HG03571 (cell line): ENCODE data around the gene OPN1SW.

Experiments
- ATAC-seq: cut with Tn5 transposase; IDR thresholded peaks from one replicate; pipeline ENCODE4 v1.9.1; 2021; ENCODE audit not compliant: unreplicated experiment

The OPN1SW gene

DNA sequence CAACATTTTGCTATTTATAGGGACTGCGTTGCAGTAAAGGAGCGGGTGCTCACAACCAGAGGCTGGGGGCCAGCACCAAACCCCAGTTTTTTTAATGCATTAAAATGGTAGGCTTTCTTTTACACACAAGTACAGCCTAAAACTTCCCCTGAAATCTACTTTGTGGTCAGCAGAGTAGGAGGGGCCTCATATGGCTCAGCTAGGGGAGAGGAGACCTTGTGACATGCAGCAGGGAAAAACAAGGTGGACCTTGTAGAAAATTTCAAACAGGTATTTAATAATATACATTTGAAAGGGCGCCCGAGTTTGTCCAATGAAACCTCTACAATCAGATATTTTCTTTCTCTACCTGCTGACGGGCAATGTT is 17.6 kb upstream of the OPN1SW start:
- ATAC-seq: no peak

DNA sequence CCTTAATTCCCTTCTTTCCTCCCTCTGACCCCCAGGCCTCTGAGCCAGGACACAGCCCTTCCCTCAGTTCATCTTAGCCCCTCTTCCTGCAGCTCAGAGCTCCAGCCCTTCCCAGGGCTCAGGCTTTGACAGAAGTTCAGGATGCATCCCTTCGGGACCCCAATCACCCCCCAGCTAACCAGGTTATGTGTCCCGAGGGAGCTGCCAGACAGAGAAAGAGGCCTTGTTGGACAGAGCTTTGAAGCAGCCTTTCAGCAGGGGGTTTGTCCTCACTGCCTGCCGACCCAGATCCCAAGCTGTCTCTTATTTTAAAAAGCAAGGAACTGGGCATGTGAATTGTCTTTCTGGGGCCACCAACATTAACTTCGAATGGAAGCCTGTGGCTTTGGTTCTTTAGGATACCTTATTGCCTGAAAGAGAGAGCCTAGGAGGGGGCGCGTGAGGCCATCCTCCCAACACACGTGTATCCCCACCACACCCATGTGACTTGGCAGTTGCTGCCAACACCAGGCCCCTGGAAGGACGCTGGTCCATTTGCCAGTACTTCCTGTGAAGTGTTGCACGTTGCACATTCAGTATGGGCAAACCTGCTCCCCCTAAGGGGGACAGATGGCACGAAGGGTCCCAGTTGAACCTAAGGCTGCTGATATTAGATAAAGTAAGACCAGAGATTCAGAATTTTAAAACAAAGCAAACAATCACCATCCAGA is 17.0 kb upstream of the OPN1SW start:
- no peak for ATAC-seq

DNA sequence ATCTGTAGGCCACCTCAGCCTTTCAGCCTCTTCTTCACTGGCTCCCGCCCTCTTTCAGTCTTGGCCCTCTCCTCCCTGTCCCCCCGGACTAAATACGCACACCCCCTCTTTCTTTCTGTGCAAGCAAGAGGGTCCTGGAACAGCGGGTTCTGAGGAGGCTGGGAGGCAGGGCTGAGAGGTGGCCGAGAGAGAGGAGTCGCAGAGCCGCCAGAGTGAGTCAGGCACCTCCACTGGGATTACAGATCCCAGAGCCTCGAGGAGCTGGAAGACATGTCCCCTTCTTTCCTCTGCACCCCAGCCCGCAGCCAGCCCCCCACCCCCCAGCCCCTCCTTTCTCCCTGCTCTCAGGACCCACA is 16.4 kb upstream of the OPN1SW start:
- ATAC-seq: no peak

DNA sequence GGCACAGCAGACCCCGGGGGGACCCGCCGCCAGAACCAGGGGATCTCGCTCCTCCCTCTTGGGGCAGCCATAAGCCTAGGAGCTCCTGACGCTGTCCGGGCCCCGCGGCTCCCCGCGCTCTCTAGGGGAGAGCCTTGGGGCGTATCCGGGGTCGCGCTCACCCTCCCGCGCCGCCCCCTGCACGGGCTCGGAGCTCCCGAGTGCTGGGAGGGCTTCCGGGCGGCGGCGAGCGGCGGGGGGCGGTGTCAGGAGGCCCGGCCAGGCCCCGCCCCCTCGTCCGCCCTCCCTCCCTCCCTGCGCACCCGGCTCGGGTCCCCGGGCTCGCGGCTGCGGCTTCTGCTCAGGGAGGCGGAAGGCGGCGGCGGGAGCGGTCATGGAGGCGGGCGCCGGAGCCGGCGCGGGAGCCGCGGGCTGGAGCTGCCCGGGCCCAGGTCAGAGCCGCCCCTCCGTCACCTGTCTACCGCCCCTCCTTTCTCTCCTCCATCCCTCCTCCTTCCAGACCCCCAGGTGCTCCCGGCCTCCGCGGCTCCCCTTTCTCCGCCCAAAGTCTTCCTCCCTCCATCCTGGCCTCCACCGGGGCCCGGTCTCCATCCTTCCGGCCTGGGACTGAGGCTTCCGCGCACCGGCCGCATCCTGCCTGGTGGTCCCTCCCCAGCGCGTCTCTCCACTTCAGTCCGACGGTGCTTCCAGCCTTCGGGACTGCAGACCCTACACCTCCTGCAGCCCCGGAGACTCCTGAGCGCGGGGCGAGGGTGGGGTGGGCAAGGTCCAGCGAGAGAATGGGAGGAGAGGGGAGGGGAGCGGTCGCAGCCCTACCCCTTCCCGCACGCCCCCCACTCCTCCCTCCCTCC is 15.8 kb upstream of the OPN1SW start, which contains the start of gene CCDC136:
Gene CCDC136 (plus strand): TSS at position 848 of the 851 bp plus-strand sequence. CDS start 444 bp downstream, outside the sequence.
- peak; percentile 80 for ATAC-seq

DNA sequence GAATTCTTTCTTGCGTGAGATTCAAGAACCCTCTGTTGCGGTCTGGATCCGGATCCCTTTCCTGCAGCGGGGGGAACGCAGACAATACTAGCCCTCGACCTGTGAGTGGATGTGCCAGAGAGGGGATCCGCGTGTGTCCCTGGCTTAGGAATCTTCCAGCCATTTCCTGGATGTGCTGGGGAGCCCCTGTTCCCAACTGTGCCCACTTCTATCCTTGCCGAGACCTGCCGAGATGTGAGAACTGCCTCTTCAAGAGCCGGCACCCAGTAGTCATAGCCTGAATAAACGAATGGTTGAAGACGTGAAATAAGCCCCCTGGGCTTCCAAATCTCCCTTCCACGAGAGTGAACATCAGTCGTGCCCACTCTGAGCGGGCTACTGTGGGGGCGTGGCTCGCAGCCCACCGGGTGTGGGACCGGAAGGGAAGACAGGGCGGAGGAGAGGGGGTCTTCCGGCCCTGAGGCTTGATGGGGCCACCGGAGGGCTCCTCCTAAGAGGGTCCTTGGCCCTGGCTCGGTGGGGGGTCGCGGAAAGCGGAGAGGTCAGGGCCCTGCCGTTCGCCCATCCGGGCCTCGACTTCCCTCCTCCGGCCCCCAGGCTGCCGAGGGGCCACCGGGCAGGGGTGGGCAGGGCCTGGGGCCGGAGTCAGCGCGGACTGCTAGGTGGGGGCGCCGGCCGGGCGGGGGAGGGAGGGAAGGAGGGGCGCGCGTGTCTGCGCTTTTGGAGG is 14.9 kb upstream of the OPN1SW start:
- ATAC-seq: no peak

DNA sequence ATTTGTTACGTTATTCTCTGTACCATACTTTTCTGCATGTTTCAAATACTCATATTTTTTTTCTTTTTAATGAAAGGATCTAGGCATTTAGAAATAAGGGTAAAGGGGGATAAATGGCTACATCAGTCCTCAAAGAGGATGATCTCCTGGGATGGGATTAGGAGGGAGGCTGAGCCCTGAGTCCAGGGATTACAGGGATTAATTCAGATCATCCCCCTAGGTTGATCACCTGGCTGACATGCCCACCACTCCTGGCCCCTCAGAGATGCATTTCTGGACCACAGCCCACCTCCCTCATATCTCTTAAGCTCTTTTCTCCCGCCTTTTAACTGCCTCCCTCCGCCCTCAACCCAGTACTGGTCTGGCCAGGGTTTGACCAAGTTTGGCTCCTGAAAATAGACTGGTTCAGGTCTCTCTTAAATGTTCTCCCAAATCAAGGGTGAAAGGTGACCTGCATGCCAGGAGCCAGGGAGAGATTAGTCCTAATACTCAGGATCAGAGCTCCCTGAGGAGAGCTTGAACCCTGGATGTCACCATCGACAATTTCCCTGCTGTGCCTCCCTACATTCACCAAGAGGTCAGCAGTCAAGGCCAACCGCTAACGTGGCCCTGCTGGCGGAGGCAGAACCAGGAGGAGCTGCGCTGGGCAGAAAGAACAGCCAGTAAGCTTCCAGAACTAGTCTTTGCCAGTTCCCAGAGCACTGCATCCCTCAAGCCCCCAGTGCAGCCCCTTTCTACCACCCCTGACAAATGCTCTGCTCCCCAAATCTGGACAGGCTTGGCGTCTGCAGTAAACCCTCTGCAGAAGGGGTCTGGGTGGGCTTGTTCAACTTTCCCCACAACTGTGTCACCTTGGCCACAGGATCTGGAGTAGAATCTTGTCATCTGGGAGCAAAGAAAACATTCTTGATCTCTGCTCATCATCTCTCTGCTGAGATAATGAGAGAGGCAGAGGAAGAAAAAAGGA is 13.1 kb upstream of the OPN1SW start:
- ATAC-seq: no peak

DNA sequence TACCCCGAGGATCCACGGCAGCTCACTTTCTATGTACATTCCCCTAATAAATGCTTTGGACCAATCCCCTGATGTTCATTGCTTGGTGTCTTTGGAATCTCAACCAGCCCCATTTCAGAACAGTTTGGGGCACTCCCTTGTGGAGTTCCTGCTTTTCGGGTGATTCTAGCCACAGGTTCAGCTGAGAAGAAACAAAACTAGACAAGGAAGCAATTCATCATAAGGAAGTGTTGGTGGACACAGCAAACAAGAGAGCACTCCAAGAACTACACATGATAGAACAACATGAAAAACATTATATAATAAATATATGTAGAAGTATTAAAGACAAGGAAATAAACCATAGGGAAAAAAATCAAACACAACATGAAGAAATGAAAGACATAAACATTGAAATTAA is 10.1 kb upstream of the OPN1SW start:
- no peak for ATAC-seq

DNA sequence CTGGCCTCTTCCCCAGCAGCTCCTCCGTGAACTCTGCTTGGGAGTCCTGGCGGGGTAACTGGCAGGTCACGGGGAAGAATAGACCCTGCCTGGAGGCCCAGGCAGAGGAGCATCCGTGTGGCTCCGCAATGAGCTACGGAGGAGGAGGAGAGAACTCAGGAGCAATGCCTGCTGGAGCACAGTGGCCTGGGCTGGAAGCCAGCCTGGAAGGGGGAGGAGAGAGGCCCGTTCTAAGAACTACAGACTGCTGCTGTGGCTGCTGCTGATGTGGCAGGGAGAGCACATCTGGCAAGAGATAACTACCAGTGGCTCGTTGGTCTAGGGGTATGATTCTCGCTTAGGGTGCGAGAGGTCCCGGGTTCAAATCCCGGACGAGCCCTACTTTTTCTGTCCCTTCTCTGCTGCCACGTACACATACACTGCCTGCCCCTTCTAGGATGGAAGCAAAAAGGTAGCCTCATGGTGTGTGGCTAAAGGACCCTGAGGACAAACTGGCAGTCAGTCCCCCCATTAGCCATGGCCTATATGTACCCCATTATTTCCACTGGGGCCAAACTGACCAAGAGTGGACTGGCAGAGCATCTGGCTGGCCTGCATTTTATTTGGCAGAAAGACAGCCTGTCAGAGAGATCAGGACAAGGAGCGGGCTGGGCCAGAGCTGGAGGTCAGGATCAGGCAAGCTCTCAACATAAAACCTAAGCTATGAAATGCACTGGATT is 7.7 kb upstream of the OPN1SW start:
- ATAC-seq: no peak

DNA sequence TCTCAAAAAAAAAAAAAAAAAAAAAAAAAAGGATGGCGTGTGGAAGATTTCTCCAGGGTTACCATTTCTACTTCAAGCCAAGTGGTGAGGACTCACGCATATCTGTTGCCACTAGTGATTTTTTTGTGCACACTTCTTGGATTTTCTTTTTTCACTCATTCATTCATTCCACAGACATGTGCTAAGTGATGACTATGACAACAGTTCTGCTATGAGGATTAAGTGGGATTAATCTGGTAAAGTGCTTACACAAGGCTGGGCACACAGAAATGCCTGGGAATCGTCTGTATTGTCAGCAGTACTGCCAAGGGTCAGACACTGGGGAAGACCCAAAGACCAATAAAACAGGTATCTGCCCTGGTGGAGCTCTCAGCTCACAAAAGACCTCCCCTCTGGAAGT is 6.3 kb upstream of the OPN1SW start:
- no peak for ATAC-seq

DNA sequence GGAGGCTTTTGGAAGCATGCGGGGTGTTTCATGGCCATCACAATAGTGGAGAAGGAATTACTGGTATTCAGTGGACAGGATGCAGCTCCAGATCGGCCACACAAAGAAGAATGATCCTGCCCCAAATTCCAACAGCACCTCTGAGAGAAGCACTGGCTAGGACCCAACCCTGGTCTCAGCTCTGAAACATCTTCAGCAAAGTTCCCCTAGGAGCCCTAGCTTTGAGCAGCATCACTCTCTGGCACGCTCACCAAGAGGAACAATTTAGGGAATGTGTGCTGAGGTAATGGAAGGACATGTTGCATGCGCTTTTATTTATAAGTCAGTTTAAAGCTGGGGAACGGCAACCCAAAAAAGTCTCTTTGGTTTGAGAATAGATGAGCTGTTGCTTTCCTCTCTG is 5.5 kb upstream of the OPN1SW start:
- ATAC-seq: no peak

DNA sequence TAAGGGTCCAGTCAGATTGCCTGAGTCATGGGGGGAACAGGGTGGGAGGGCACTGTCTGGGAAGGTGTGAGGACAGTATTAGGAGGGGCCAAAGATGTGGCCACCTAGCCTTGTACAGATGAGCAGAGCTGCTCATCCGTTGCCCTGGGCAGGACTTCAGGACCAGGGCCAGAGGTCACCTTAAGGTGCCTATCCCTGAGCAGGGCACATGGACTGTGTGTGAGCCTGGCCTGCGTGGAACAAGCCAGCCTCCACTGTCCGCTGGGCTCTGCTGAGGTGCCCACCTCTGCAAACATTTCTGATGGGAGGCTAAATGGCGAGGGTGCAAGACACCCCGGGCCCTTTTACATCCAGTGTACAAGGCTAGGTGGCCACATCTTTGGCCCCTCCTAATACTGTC is 3.4 kb upstream of the OPN1SW start:
- no peak for ATAC-seq

DNA sequence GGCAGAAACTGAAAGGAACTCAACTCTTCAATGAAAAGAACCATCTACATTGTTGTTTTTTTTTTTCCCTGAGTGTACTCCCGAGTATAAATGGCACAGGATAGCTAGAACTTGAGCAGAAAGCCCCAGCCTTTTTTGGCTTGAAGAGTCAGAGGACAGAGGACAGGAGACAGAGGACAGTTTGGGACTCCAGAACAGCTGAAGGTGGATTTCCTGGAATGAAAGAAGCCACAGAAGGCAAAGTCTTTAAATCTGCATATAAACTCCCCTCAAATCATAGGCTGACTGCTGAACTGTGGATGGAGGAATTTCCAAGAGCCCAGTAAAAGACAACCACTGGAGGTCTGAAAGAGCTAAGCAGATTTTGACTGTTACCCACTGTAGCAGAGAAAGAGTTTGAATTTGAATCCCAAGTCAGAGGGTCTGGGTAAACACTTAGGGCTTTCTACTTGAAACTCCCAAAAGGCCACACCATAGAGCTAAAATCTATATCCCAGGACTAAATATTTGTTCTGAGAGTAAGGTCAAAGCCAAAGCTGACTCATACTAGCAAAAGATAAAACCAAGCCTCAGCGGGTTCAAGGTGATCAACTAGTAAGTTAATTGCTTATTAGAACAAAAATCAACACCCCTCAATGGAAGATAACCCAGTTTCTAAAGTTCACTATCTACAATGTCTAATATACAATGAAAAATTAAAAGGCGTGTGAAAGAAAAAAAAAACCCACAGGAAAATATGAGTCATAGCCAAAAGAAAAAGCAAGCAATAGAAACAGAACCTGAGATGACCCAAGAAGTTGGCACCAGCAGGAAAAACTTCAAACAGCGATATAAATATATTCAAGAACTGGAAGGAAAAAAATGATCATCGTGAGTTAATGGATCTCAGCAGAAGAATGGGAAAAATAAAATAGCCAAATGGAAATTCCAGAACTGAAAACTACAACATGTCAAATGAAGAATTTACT is 1.8 kb upstream of the OPN1SW start:
- no peak for ATAC-seq

DNA sequence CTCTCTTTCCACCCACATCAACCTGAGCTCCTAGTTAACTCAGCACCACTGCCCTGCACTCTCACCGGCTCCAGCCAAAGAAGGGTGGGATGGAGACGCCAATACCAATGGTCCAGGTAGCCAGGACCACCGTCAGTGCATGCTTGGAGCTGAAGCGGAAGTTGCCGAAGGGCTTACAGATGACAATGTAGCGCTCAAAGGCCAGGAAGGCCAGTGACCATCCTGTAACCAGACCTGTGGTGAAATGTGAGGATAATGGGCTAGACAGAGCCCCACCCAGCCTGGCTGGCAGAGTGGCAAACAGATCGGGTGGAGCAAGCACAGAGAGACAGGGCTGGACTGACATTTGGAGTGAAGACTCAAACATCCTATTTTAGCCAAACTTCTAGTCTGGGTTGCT is 673 bp downstream of the OPN1SW start:
- no peak for ATAC-seq

DNA sequence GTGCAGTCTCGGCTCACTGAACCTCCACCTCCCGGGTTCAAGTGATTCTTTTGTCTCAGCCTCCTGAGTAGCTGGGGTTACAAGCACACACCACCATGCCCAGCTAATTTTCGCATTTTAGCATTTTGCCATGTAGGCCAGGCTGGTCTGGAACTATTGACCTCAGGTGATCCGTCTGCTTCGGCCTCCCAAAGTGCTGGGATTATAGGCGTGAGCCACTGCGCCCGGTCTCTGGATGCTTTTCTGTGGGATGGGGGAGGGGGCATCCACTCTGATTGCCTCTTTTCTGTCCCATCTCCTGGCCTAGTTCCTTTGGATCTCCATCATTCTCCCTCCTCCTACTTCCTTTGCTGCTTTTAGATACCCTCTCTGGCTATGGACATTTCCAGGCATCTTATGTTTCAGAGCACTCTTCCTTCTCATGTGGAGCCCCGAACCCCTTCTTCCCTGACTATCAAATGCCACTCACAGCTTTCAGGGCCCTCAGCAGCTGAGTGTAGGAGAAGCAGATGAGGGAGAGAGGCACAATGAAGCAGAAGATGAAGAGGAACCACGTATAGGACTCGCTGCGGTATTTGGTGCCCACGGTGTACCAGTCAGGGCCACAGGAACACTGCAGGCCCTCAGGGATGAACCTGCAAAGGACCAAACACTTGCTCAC is 1.4 kb downstream of the OPN1SW start:
- no peak for ATAC-seq

DNA sequence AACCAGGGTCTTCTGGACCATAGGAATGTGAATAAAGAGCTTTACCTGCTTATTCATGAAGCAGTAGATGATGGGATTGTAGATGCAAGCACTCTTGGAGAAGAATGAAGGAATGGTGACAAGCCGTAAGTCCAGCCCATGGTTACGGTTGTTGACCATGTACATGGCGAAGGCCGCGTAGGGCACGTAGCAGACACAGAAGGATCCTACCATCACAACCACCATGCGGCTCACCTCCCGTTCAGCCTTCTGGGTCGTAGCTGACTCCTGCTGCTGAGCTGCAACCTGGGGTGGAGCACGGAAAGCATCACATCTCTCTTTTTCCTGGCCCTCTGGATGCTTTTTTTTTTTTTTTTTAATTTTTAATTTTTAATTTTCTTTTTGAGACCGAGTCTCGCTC is 2.0 kb downstream of the OPN1SW start:
- ATAC-seq: no peak

DNA sequence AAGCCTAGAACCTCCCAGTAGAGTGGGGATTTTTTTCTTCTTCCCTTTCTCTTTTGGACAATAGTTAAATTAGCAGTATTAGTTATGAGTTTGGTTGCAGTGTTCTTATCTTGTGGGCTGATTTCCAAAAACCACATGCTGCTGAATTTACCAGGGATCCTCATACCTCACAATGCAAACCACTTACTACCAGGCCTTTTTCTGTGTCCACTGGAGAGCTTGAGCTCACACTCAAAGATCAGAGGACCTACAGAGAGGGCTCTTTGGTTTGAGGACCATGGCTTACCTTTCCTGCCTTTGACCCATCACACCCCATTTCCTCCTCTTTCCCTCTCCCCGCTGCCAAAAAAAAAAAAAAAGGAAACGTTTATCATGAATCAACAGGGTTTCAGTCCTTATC is 5.4 kb downstream of the OPN1SW start:
- no peak for ATAC-seq

DNA sequence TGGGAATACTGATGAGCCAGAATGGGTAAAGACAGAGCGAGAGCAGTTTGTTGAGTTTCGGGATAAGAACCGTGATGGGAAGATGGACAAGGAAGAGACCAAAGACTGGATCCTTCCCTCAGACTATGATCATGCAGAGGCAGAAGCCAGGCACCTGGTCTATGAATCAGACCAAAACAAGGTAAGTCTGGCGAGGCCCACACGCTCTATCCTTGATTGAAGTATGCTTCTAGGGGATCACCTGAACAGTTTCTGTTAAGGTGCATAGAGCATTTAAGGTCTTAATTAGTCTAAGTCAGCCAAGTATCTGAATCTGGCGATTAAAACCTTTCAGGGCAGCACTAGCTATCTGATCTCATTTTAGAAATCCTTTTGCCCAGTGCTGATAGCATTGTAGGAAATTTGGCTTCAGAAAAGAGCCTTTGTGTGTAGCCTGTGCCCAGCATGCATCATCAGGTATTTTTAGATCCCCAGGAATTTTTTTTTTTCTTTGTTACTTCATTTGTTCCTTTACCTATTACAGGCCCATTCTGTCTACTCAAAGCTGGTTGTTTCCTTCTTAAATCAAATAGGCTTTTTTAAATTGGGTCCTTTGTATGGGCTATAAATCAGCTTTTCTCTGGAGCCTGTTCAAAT is 8.0 kb downstream of the OPN1SW start:
- no peak for ATAC-seq

DNA sequence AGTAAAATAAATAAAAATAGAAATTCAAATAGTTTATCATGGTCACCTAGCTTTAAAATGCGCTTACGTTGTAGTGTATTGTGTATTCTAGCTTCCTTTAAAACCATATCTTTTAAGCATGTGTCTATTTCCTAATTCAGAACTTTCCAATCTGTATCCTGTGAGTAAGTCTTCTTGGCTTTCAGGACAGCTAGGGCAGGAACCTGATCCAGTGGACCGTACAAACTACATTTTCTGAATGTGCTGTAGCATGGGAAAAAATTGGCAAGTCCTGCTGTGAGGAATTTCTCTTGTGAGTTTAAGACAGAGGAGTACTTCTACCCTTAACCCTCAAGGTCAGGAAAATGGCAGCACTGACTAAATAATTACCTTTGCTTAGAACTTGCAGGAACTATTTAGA is 12.1 kb downstream of the OPN1SW start:
- no peak for ATAC-seq
